ENCODE data around the gene SRA1. TPM values are rescaled to one million over a fixed set of nuclear protein-coding genes. Genes with fewer than 3 reads are reported as not detected.
A peak's percentile ranks its signal among the peaks of the same experiment; 100 is the strongest.
"Not testable (repeated sequence)": the region's sequence is repeated elsewhere in the genome, so short reads cannot be mapped to it uniquely, and the experiment has no call there.

SRA1 gene
- polyA plus RNA-seq (2013, experiment 1 of 4), result 35.1 TPM
- polyA plus RNA-seq (2013, experiment 2 of 4), result 35.5 TPM
- 27.0 TPM for polyA plus RNA-seq (2013, experiment 3 of 4)
- 31.5 TPM for polyA plus RNA-seq (2013, experiment 4 of 4)

- peak within 1 kb of the TSS; percentile 96 for H3K4me3 ChIP-seq (ENCODE audit: insufficient read depth, low read depth, low read length)
- WGBS, 2 experiments, result 1% methylated on average over 46 of the region's 46 CpGs
Observed at GRCh38 chr5:140557136-140557805, at the start of gene SRA1. Gene SRA1 (minus strand): TSS chr5:140557473. CDS start chr5:140557452, 21 bp downstream.

GRCh38 chr5:140607031-140607430, 49.8 kb upstream of the SRA1 start:
- Histone ChIP-seq H3K27ac (ENCODE audit: insufficient read depth, low read depth, low read length, poor library complexity, severe bottlenecking) (no peak overlapping the region), H3K9me3 (ENCODE audit: control insufficient read depth, low read length) (no peaks in the 10 kb centered on the region), H3K36me3 (ENCODE audit: control insufficient read depth, insufficient read depth, low read length) (no peaks in the 10 kb centered on the region), H3K4me1 (ENCODE audit: control insufficient read depth, insufficient read depth, low read length) (no peaks in the 10 kb centered on the region), H3K27me3 (ENCODE audit: control insufficient read depth, insufficient read depth, low read length, poor library complexity, severe bottlenecking) (no peaks in the 10 kb centered on the region), H3K4me3 (ENCODE audit: insufficient read depth, low read depth, low read length) (no peak overlapping the region)
- 90% methylated on average over 2 of the region's 2 CpGs; no CpG with 5 or more reads in 1 of the 2 experiments for WGBS, 2 experiments

More at GRCh38 chr5:140557136-140557805, at the start of gene SRA1:
- peak within 1 kb of the TSS; percentile 91 for H3K27ac ChIP-seq (ENCODE audit: insufficient read depth, low read depth, low read length, poor library complexity, severe bottlenecking)
- no peaks in the 10 kb centered on the region for H3K36me3 ChIP-seq (ENCODE audit: control insufficient read depth, insufficient read depth, low read length)
- H3K27me3 ChIP-seq (ENCODE audit: control insufficient read depth, insufficient read depth, low read length, poor library complexity, severe bottlenecking), result no peaks in the 10 kb centered on the region
- peaks cover 18% of the 10 kb centered on the region for H3K4me1 ChIP-seq (ENCODE audit: control insufficient read depth, insufficient read depth, low read length)
- H3K9me3 ChIP-seq (ENCODE audit: control insufficient read depth, low read length), result no peaks in the 10 kb centered on the region

GRCh38 chr5:140605879-140606278, 48.6 kb upstream of the SRA1 start:
- Histone ChIP-seq H3K36me3 (ENCODE audit: control insufficient read depth, insufficient read depth, low read length) (no peaks in the 10 kb centered on the region), H3K27ac (ENCODE audit: insufficient read depth, low read depth, low read length, poor library complexity, severe bottlenecking) (no peak overlapping the region), H3K27me3 (ENCODE audit: control insufficient read depth, insufficient read depth, low read length, poor library complexity, severe bottlenecking) (no peaks in the 10 kb centered on the region), H3K9me3 (ENCODE audit: control insufficient read depth, low read length) (no peaks in the 10 kb centered on the region), H3K4me3 (ENCODE audit: insufficient read depth, low read depth, low read length) (no peak overlapping the region), H3K4me1 (ENCODE audit: control insufficient read depth, insufficient read depth, low read length) (no peaks in the 10 kb centered on the region)
- 92 to 94% methylated on average over 3 of the region's 3 CpGs for WGBS, 2 experiments

- Histone ChIP-seq H3K4me1 (ENCODE audit: control insufficient read depth, insufficient read depth, low read length) (no peaks in the 10 kb centered on the region), H3K9me3 (ENCODE audit: control insufficient read depth, low read length) (no peaks in the 10 kb centered on the region), H3K4me3 (ENCODE audit: insufficient read depth, low read depth, low read length) (no peak overlapping the region), H3K36me3 (ENCODE audit: control insufficient read depth, insufficient read depth, low read length) (no peaks in the 10 kb centered on the region), H3K27me3 (ENCODE audit: control insufficient read depth, insufficient read depth, low read length, poor library complexity, severe bottlenecking) (no peaks in the 10 kb centered on the region), H3K27ac (ENCODE audit: insufficient read depth, low read depth, low read length, poor library complexity, severe bottlenecking) (no peak overlapping the region)
- 86 to 94% methylated on average over 2 of the region's 2 CpGs for WGBS, 2 experiments
Observed at GRCh38 chr5:140603734-140604133, 46.5 kb upstream of the SRA1 start.

- not testable (repeated sequence) for H3K27ac ChIP-seq (ENCODE audit: insufficient read depth, low read depth, low read length, poor library complexity, severe bottlenecking); H3K9me3 ChIP-seq (ENCODE audit: control insufficient read depth, low read length); H3K4me3 ChIP-seq (ENCODE audit: insufficient read depth, low read depth, low read length); H3K4me1 ChIP-seq (ENCODE audit: control insufficient read depth, insufficient read depth, low read length); H3K36me3 ChIP-seq (ENCODE audit: control insufficient read depth, insufficient read depth, low read length); H3K27me3 ChIP-seq (ENCODE audit: control insufficient read depth, insufficient read depth, low read length, poor library complexity, severe bottlenecking)
- WGBS, 2 experiments, result 91 to 92% methylated on average over 4 of the region's 4 CpGs
Observed at GRCh38 chr5:140603446-140603698, 46.1 kb upstream of the SRA1 start.

- Histone ChIP-seq H3K36me3 (ENCODE audit: control insufficient read depth, insufficient read depth, low read length) (no peaks in the 10 kb centered on the region), H3K4me1 (ENCODE audit: control insufficient read depth, insufficient read depth, low read length) (no peaks in the 10 kb centered on the region), H3K27ac (ENCODE audit: insufficient read depth, low read depth, low read length, poor library complexity, severe bottlenecking) (no peak overlapping the region), H3K27me3 (ENCODE audit: control insufficient read depth, insufficient read depth, low read length, poor library complexity, severe bottlenecking) (no peaks in the 10 kb centered on the region), H3K4me3 (ENCODE audit: insufficient read depth, low read depth, low read length) (no peak overlapping the region), H3K9me3 (ENCODE audit: control insufficient read depth, low read length) (no peaks in the 10 kb centered on the region)
- 81 to 84% methylated on average over 2 to 4 of the region's 4 CpGs for WGBS, 2 experiments
Observed at GRCh38 chr5:140602147-140602546, 44.9 kb upstream of the SRA1 start.

- Histone ChIP-seq H3K36me3 (ENCODE audit: control insufficient read depth, insufficient read depth, low read length) (no peaks in the 10 kb centered on the region), H3K4me3 (ENCODE audit: insufficient read depth, low read depth, low read length) (no peak overlapping the region), H3K4me1 (ENCODE audit: control insufficient read depth, insufficient read depth, low read length) (no peaks in the 10 kb centered on the region), H3K27ac (ENCODE audit: insufficient read depth, low read depth, low read length, poor library complexity, severe bottlenecking) (no peak overlapping the region), H3K9me3 (ENCODE audit: control insufficient read depth, low read length) (no peaks in the 10 kb centered on the region), H3K27me3 (ENCODE audit: control insufficient read depth, insufficient read depth, low read length, poor library complexity, severe bottlenecking) (no peaks in the 10 kb centered on the region)
Observed at GRCh38 chr5:140600096-140600495, 42.8 kb upstream of the SRA1 start.

- Histone ChIP-seq H3K27ac (ENCODE audit: insufficient read depth, low read depth, low read length, poor library complexity, severe bottlenecking) (no peak overlapping the region), H3K9me3 (ENCODE audit: control insufficient read depth, low read length) (no peaks in the 10 kb centered on the region), H3K36me3 (ENCODE audit: control insufficient read depth, insufficient read depth, low read length) (no peaks in the 10 kb centered on the region), H3K4me1 (ENCODE audit: control insufficient read depth, insufficient read depth, low read length) (no peaks in the 10 kb centered on the region), H3K27me3 (ENCODE audit: control insufficient read depth, insufficient read depth, low read length, poor library complexity, severe bottlenecking) (no peaks in the 10 kb centered on the region), H3K4me3 (ENCODE audit: insufficient read depth, low read depth, low read length) (no peak overlapping the region)
- WGBS, 2 experiments, result 83 to 87% methylated on average over 2 of the region's 2 CpGs
Observed at GRCh38 chr5:140598836-140599235, 41.6 kb upstream of the SRA1 start.

- Histone ChIP-seq H3K4me3 (ENCODE audit: insufficient read depth, low read depth, low read length) (no peak overlapping the region), H3K4me1 (ENCODE audit: control insufficient read depth, insufficient read depth, low read length) (no peaks in the 10 kb centered on the region), H3K9me3 (ENCODE audit: control insufficient read depth, low read length) (no peaks in the 10 kb centered on the region), H3K36me3 (ENCODE audit: control insufficient read depth, insufficient read depth, low read length) (no peaks in the 10 kb centered on the region), H3K27ac (ENCODE audit: insufficient read depth, low read depth, low read length, poor library complexity, severe bottlenecking) (no peak overlapping the region), H3K27me3 (ENCODE audit: control insufficient read depth, insufficient read depth, low read length, poor library complexity, severe bottlenecking) (no peaks in the 10 kb centered on the region)
- 88% methylated on average over 1 of the region's 1 CpG for WGBS, 2 experiments
Observed at GRCh38 chr5:140596321-140596741, 39.1 kb upstream of the SRA1 start.

- H3K27ac ChIP-seq (ENCODE audit: insufficient read depth, low read depth, low read length, poor library complexity, severe bottlenecking), result no peak overlapping the region
- 83 to 84% methylated on average over 4 of the region's 5 CpGs for WGBS, 2 experiments
- no peak overlapping the region for H3K4me3 ChIP-seq (ENCODE audit: insufficient read depth, low read depth, low read length)
- no peaks in the 10 kb centered on the region for H3K4me1 ChIP-seq (ENCODE audit: control insufficient read depth, insufficient read depth, low read length)
- no peaks in the 10 kb centered on the region for H3K27me3 ChIP-seq (ENCODE audit: control insufficient read depth, insufficient read depth, low read length, poor library complexity, severe bottlenecking)
- no peaks in the 10 kb centered on the region for H3K36me3 ChIP-seq (ENCODE audit: control insufficient read depth, insufficient read depth, low read length)
- no peaks in the 10 kb centered on the region for H3K9me3 ChIP-seq (ENCODE audit: control insufficient read depth, low read length)
Observed at GRCh38 chr5:140595538-140596300, 38.4 kb upstream of the SRA1 start.
